ENCODE measurements around the gene RBM4B. TPM values are rescaled to one million over a fixed set of nuclear protein-coding genes. Genes with fewer than 3 reads are reported as not detected.

The RBM4B gene
- total and polyA plus RNA-seq, 2 of the 13 experiments (the other 11 are each of a cell fraction or from before 2014, with no cell fraction given) = 25.8 to 32.4 TPM

- TF ChIP-seq KAT7 (CRISPR knock-in tag; IDR thresholded peaks at IDR 0.05; ENCODE audit: borderline replicate concordance) (peak; percentile 22; the same call in 1 of the 2 replicates), TGIF2 (CRISPR knock-in tag; IDR thresholded peaks at IDR 0.05) (peak; percentile 37; the same call in 1 of the 2 replicates), KLF16 (CRISPR knock-in tag; IDR thresholded peaks at IDR 0.05) (no peak; a peak in 1 of 4 replicates), PBX3 (CRISPR knock-in tag; IDR thresholded peaks at IDR 0.05; ENCODE audit: borderline replicate concordance) (no peak), ZNF503 (CRISPR knock-in tag; IDR thresholded peaks at IDR 0.05) (0 out of 2 replicates have a peak, but pooled peaks have one; percentile 23), ZNF772 (CRISPR knock-in tag; IDR thresholded peaks at IDR 0.05) (no peak; the same call in none of the 2 replicates), NFATC3 (CRISPR knock-in tag; IDR thresholded peaks at IDR 0.05) (no peak), ZNF547 (CRISPR knock-in tag; IDR thresholded peaks at IDR 0.05) (peak; percentile 68; the same call in 1 of the 2 replicates), SNAPC5 (CRISPR knock-in tag; IDR thresholded peaks at IDR 0.05; ENCODE audit: borderline replicate concordance) (no peak), ZNF777 (CRISPR knock-in tag; IDR thresholded peaks at IDR 0.05) (peak; percentile 53; the same call in 1 of the 2 replicates), ZFYVE20 (CRISPR knock-in tag; IDR thresholded peaks at IDR 0.05; ENCODE audit: borderline replicate concordance, low read depth) (no peak), THAP11 (CRISPR knock-in tag; IDR thresholded peaks at IDR 0.05) (peak; percentile 83), ARNT (IDR thresholded peaks at IDR 0.05) (no peak), SMC3 (IDR thresholded peaks at IDR 0.05; ENCODE audit: low read length) (no peak), KLF12 (CRISPR knock-in tag; IDR thresholded peaks at IDR 0.05; ENCODE audit: borderline replicate concordance) (peak; percentile 63; the same call in 1 of the 2 replicates), PPARG (CRISPR knock-in tag; conservative IDR thresholded peaks at IDR 0.05) (0 out of 2 replicates have a peak, but pooled peaks have one; percentile 28), ZNF720 (CRISPR knock-in tag; IDR thresholded peaks at IDR 0.05) (no peak), ZNF17 (CRISPR knock-in tag; IDR thresholded peaks at IDR 0.05) (no peak), SIN3A (IDR thresholded peaks at IDR 0.05; ENCODE audit: borderline replicate concordance, low read depth, low read length) (peak; percentile 42; the same call in 1 of the 2 replicates), FLYWCH1 (CRISPR knock-in tag; IDR thresholded peaks at IDR 0.05) (no peak), MTERF4 (CRISPR knock-in tag; IDR thresholded peaks at IDR 0.05) (peak; percentile 58; the same call in 1 of the 2 replicates), ZFP37 (CRISPR knock-in tag; IDR thresholded peaks at IDR 0.05; ENCODE audit: borderline replicate concordance) (peak; percentile 68; the same call in 1 of the 2 replicates), NFYB (CRISPR knock-in tag; IDR thresholded peaks at IDR 0.05) (peak; percentile 81), ZGPAT (CRISPR knock-in tag; IDR thresholded peaks at IDR 0.05) (no peak), ZNF761 (CRISPR knock-in tag; conservative IDR thresholded peaks at IDR 0.05) (no peak)
Measured at GRCh38 chr11:66677599-66678375, at the start of gene RBM4B (continued).

Measured in HepG2 (cell line).